ENCODE measurements around the gene ZNF672.

DNA sequence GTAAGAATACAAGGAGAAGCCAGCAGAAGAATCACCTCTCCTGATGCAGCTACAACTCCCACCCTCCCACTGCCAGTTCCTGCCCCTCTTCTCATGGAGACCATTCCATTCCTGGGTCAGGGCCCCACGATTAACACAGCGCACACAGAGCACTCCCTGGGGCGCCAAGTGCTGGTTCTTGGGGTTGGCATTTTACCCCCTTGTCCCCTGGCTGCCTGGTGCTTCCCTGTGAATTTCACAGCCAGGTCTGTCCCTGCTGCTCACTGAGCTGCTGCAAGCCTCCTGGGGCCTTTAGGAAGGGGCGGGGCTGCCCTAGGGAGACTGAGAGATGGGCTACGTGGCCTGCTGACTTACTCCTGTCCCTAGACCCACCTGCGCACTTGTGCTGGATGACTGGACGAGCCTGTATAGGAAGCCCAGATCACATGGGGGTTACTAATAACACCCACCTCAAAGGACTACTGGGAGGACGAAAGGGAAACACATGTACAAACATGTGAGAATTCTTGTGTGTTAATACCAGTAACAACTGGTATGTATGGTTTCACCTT is 4.8 kb downstream of the ZNF672 start:
- TF ChIP-seq, protein P1, sequence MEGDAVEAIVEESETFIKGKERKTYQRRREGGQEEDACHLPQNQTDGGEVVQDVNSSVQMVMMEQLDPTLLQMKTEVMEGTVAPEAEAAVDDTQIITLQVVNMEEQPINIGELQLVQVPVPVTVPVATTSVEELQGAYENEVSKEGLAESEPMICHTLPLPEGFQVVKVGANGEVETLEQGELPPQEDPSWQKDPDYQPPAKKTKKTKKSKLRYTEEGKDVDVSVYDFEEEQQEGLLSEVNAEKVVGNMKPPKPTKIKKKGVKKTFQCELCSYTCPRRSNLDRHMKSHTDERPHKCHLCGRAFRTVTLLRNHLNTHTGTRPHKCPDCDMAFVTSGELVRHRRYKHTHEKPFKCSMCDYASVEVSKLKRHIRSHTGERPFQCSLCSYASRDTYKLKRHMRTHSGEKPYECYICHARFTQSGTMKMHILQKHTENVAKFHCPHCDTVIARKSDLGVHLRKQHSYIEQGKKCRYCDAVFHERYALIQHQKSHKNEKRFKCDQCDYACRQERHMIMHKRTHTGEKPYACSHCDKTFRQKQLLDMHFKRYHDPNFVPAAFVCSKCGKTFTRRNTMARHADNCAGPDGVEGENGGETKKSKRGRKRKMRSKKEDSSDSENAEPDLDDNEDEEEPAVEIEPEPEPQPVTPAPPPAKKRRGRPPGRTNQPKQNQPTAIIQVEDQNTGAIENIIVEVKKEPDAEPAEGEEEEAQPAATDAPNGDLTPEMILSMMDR (optimal IDR thresholded peaks at IDR 0.05 in 1 of 3, IDR thresholded peaks at IDR 0.05 in 1 of 3, conservative IDR thresholded peaks at IDR 0.05 in 1 of 3; ENCODE audit: extremely low read depth in 1 of 3, insufficient read depth in 2 of 3, low read length in 3 of 3): no peak
- no peak for TF ChIP-seq EZH2 (IDR thresholded peaks at IDR 0.05; ENCODE audit: low read length)
